ENCODE data around the gene NALF2.

Gene NALF2

GRCh38 chrX:69503782-69504625, at the start of gene NALF2:
Gene NALF2 (plus strand): TSS chrX:69504326. CDS start chrX:69505283, 957 bp downstream.
- DNase-seq = peak; percentile 56

- no peak for DNase-seq
These were observed 46.4 kb upstream of the NALF2 start for GRCh38 chrX:69457756-69458155.

- DNase-seq = no peak
These were observed 37.6 kb upstream of the NALF2 start for GRCh38 chrX:69466546-69466945.

- DNase-seq = no peak
These were observed 34.2 kb upstream of the NALF2 start for GRCh38 chrX:69469975-69470374.

- no peak for DNase-seq
These were observed 14.5 kb upstream of the NALF2 start for GRCh38 chrX:69489625-69490024.

- DNase-seq = no peak
These were observed 10.9 kb upstream of the NALF2 start for GRCh38 chrX:69493193-69493592.

- DNase-seq = no peak
These were observed 10.4 kb upstream of the NALF2 start for GRCh38 chrX:69493766-69494165.

GRCh38 chrX:69496183-69496582, 7.9 kb upstream of the NALF2 start:
- DNase-seq = no peak

- DNase-seq = peak; percentile 0
These were observed 2.7 kb upstream of the NALF2 start for GRCh38 chrX:69501429-69501828.

GRCh38 chrX:69503228-69503781, 821 bp upstream of the NALF2 start:
- peak; percentile 51 for DNase-seq

GRCh38 chrX:69504626-69505612, 793 bp downstream of the NALF2 start:
- no peak for DNase-seq

- no peak for DNase-seq
These were observed 1.9 kb downstream of the NALF2 start for GRCh38 chrX:69505772-69506616.

GRCh38 chrX:69506617-69507499, 2.7 kb downstream of the NALF2 start:
- DNase-seq = no peak

GRCh38 chrX:69507500-69507789, 3.3 kb downstream of the NALF2 start:
- no peak for DNase-seq

GRCh38 chrX:69508610-69509009, 4.5 kb downstream of the NALF2 start:
- DNase-seq = no peak

- DNase-seq = no peak
These were observed 6.1 kb downstream of the NALF2 start for GRCh38 chrX:69510137-69510715.

GRCh38 chrX:69510914-69511513, 6.9 kb downstream of the NALF2 start:
- no peak for DNase-seq

GRCh38 chrX:69522052-69522451, 17.9 kb downstream of the NALF2 start:
- DNase-seq = no peak

- DNase-seq = no peak
These were observed 19.2 kb downstream of the NALF2 start for GRCh38 chrX:69523314-69523713.

GRCh38 chrX:69524781-69525363, 20.7 kb downstream of the NALF2 start:
- no peak for DNase-seq
